ENCODE data around the gene SNTB2.
"Not testable (repeated sequence)": the region's sequence is repeated elsewhere in the genome, so short reads cannot be mapped to it uniquely, and the experiment has no call there.

SNTB2 gene

GRCh38 chr16:69186642-69187445 lies at the start of gene SNTB2:
Gene SNTB2 (plus strand): TSS chr16:69187164. CDS start chr16:69187167, 3 bp downstream.
- peak; percentile 87 for DNase-seq

- no peak for DNase-seq
Measured at GRCh38 chr16:69138608-69139007, 48.4 kb upstream of the SNTB2 start.

- DNase-seq = not testable (repeated sequence)
Measured at GRCh38 chr16:69139464-69139863, 47.5 kb upstream of the SNTB2 start.

- no peak for DNase-seq
Measured at GRCh38 chr16:69141014-69141413, 46.0 kb upstream of the SNTB2 start.

- DNase-seq = no peak
Measured at GRCh38 chr16:69141936-69142335, 45.0 kb upstream of the SNTB2 start.

- no peak for DNase-seq
Measured at GRCh38 chr16:69143116-69143515, 43.8 kb upstream of the SNTB2 start.

- no peak for DNase-seq
Measured at GRCh38 chr16:69145658-69146057, 41.3 kb upstream of the SNTB2 start.

- not testable (repeated sequence) for DNase-seq
Measured at GRCh38 chr16:69149621-69150020, 37.3 kb upstream of the SNTB2 start.

- peak; percentile 49 for DNase-seq
Measured at GRCh38 chr16:69150146-69150865, 36.7 kb upstream of the SNTB2 start.

GRCh38 chr16:69157196-69157595 lies 29.8 kb upstream of the SNTB2 start:
- no peak for DNase-seq

- DNase-seq = no peak
Measured at GRCh38 chr16:69160192-69160591, 26.8 kb upstream of the SNTB2 start.

GRCh38 chr16:69165584-69165983 lies 21.4 kb upstream of the SNTB2 start:
- no peak for DNase-seq

- no peak for DNase-seq
Measured at GRCh38 chr16:69166221-69166833, 20.6 kb upstream of the SNTB2 start.

- DNase-seq = no peak
Measured at GRCh38 chr16:69166946-69167930, 19.7 kb upstream of the SNTB2 start.

GRCh38 chr16:69169051-69169450 lies 17.9 kb upstream of the SNTB2 start:
- no peak for DNase-seq

- DNase-seq = no peak
Measured at GRCh38 chr16:69169607-69170352, 17.2 kb upstream of the SNTB2 start.

- no peak for DNase-seq
Measured at GRCh38 chr16:69171325-69172084, 15.5 kb upstream of the SNTB2 start.

- no peak for DNase-seq
Measured at GRCh38 chr16:69176033-69176800, 10.7 kb upstream of the SNTB2 start.

GRCh38 chr16:69179328-69180010 lies 7.5 kb upstream of the SNTB2 start:
- no peak for DNase-seq

GRCh38 chr16:69180011-69180338 lies 7.0 kb upstream of the SNTB2 start:
- no peak for DNase-seq
